GM23248 (cell line): ENCODE measurements around the gene ILF3. TPM values are rescaled to one million over a fixed set of nuclear protein-coding genes. Genes with fewer than 3 reads are reported as not detected.
"Not testable (repeated sequence)": the region's sequence is repeated elsewhere in the genome, so short reads cannot be mapped to it uniquely, and the experiment has no call there.

ENCODE experiments used
- DNase-seq: peaks from one replicate; pipeline ENCODE4 v3.0.0-alpha.2; 2015
- H2AFZ ChIP-seq: fragments of 200-600 bp; sonication (generic); 2 replicates; pipeline ENCODE4 v1.6.1; 2016; ENCODE audit warnings: antibody characterized with exemption
- H3F3A ChIP-seq: fragments of 200-600 bp; sonication (generic); 2 replicates; pipeline ENCODE4 v1.6.1; 2016; ENCODE audit warnings: mild to moderate bottlenecking, antibody characterized with exemption, mixed run types; ENCODE audit not compliant: insufficient read depth
- H3K27ac ChIP-seq: fragments of 200-600 bp; sonication (generic); 2 replicates; pipeline ENCODE4 v1.5.1; 2016; ENCODE audit warnings: mild to moderate bottlenecking
- H3K27me3 ChIP-seq: fragments of 200-600 bp; sonication (generic); replicated peaks from 2 replicates; pipeline ENCODE4 v1.6.1; 2016; ENCODE audit warnings: mild to moderate bottlenecking; ENCODE audit not compliant: insufficient read depth
- H3K36me3 ChIP-seq: fragments of 200-600 bp; sonication (generic); 2 replicates; pipeline ENCODE4 v1.6.1; 2016; ENCODE audit warnings: low read depth, mild to moderate bottlenecking
- H3K4me1 ChIP-seq: fragments of 200-600 bp; sonication (generic); 2 replicates; pipeline ENCODE4 v1.6.1; 2016; ENCODE audit warnings: mild to moderate bottlenecking; ENCODE audit not compliant: insufficient read depth
- H3K4me2 ChIP-seq: fragments of 200-600 bp; sonication (generic); one replicate; pipeline ENCODE4 v1.6.1; 2016; ENCODE audit warnings: mild to moderate bottlenecking; ENCODE audit not compliant: unreplicated experiment
- H3K4me3 ChIP-seq: fragments of 200-600 bp; sonication (generic); 2 replicates; pipeline ENCODE4 v1.5.1; 2016; ENCODE audit warnings: mild to moderate bottlenecking
- H3K79me2 ChIP-seq: fragments of 200-600 bp; sonication (generic); 2 replicates; pipeline ENCODE4 v1.6.1; 2016; ENCODE audit warnings: mild to moderate bottlenecking; ENCODE audit not compliant: insufficient read depth
- H3K9ac ChIP-seq: fragments of 200-600 bp; sonication (generic); 2 replicates; pipeline ENCODE4 v1.6.1; 2016; ENCODE audit warnings: mild to moderate bottlenecking
- H3K9me2 ChIP-seq: fragments of 200-600 bp; sonication (generic); 2 replicates; pipeline ENCODE4 v1.6.1; 2016; ENCODE audit warnings: mixed run types, mild to moderate bottlenecking, moderate library complexity; ENCODE audit not compliant: insufficient read depth
- H3K9me3 ChIP-seq: fragments of 200-600 bp; sonication (generic); one replicate; pipeline ENCODE4 v1.6.1; 2017; ENCODE audit warnings: low read depth
- H4K20me1 ChIP-seq: fragments of 200-600 bp; sonication (generic); 2 replicates; pipeline ENCODE4 v1.6.0; 2016; ENCODE audit not compliant: insufficient read depth
- EZH2 ChIP-seq: fragments of 200-600 bp; sonication (generic); IDR thresholded peaks from 2 replicates; pipeline ENCODE4 v1.6.1; 2018; ENCODE audit warnings: antibody characterized with exemption, mild to moderate bottlenecking; ENCODE audit not compliant: insufficient read depth, poor library complexity, severe bottlenecking
- EZH2phosphoT487 ChIP-seq: fragments of 200-600 bp; sonication (generic); IDR thresholded peaks from 2 replicates; pipeline ENCODE4 v1.6.1; 2018; ENCODE audit warnings: antibody characterized with exemption, moderate library complexity, mild to moderate bottlenecking, low read depth; ENCODE audit not compliant: insufficient read depth
- WGBS, 2 experiments: methylation state at CpG; one replicate each; pipeline ENCODE4 v1.1.6; 2015 to 2017; ENCODE audit warnings: low lambda C conversion rate in 2 of 2, low coverage in 1 of 2; ENCODE audit errors: missing lambda C conversion rate in 2 of 2; 5-methylcytosine and 5-hydroxymethylcytosine counted together
- in situ Hi-C: fragments of 300-500 bp; cut with MboI; formaldehyde crosslinking; loops from 2 replicates; pipeline ENCODE4 v1.15.0; 2020
- polyA plus RNA-seq: library from polyadenylated mRNA; unstranded; fragments of >200 nt; fragmentation: Nextera tagmentation; extraction: Ambion mirVana; gene quantifications from 2 replicates; pipeline ENCODE4 v1.2.1, GENCODE V29; 2016
- total RNA-seq: library from RNA; depleted of rRNA; stranded (reverse); fragments of >200 nt; shearing (Covaris generic); gene quantifications from 2 replicates; pipeline ENCODE4 v1.2.3, GENCODE V29; 2014

The ILF3 gene
- total and polyA plus RNA-seq, 2 experiments from 2014 or later = 75.5 to 80.1 TPM

- no peaks in the 10 kb centered on the region for H3K9me3 ChIP-seq
- peaks cover 100% of the 10 kb centered on the region for H3K79me2 ChIP-seq
- H3K27me3 ChIP-seq = no peaks in the 10 kb centered on the region
- peaks cover 37% of the 10 kb centered on the region; the same call in 1 of the 2 replicates for H4K20me1 ChIP-seq
- H3K9me2 ChIP-seq = no peaks in the 10 kb centered on the region
- no peak overlapping the region for H2AFZ ChIP-seq
- H3K4me3 ChIP-seq = no peak overlapping the region
- 87 to 96% methylated on average over 6 of the region's 6 CpGs for WGBS, 2 experiments
- H3K36me3 ChIP-seq = peaks cover 14% of the 10 kb centered on the region
- H3K27ac ChIP-seq = no peak overlapping the region
- H3K4me1 ChIP-seq = peaks cover 17% of the 10 kb centered on the region
- no peak overlapping the region for H3K9ac ChIP-seq
- TF ChIP-seq EZH2 (no peak), EZH2phosphoT487 (no peak)
- peaks cover 22% of the 10 kb centered on the region for H3F3A ChIP-seq
- no peak overlapping the region for H3K4me2 ChIP-seq
- in situ Hi-C loops = no loop called here
- no peak for DNase-seq
Observed at GRCh38 chr19:10667867-10668266, 13.7 kb downstream of the ILF3 start.

DNA sequence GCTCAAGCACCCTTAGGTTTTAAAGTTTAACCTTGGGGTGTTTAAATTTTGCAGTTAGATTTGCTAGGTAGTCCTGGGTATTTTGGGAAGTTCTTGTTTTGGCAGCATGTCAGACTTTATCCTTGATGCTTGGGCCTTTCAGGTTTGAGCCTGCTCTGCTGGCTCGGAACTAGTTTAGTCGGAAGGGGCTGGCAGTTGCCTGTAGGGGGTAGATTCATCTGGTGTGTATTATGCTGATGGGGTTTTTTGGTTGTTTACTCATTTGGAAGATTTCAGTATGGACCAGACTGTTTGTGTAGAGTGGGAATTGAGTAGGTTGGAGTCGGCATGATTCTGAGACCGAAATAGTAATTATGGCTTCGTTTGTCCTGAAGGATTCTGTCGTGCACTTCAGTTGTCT, 15.1 kb downstream of the ILF3 start:
- Histone ChIP-seq H3K9me2 (no peaks in the 10 kb centered on the region), H3F3A (peaks cover 10% of the 10 kb centered on the region; the same call in 1 of the 2 replicates), H3K9me3 (no peaks in the 10 kb centered on the region), H4K20me1 (peaks cover 30% of the 10 kb centered on the region; the same call in 1 of the 2 replicates), H3K4me2 (no peak overlapping the region), H3K4me3 (no peak overlapping the region), H3K36me3 (peaks cover 20% of the 10 kb centered on the region), H2AFZ (no peak overlapping the region), H3K79me2 (peaks cover 100% of the 10 kb centered on the region), H3K27me3 (no peaks in the 10 kb centered on the region), H3K9ac (no peak overlapping the region), H3K4me1 (peaks cover 9% of the 10 kb centered on the region; the same call in 1 of the 2 replicates), H3K27ac (no peak overlapping the region)
- DNase-seq = no peak
- 97 to 98% methylated on average over 6 of the region's 6 CpGs for WGBS, 2 experiments
- TF ChIP-seq EZH2 = no peak
- no peak for TF ChIP-seq EZH2phosphoT487
- in situ Hi-C loops = no loop called here

DNA sequence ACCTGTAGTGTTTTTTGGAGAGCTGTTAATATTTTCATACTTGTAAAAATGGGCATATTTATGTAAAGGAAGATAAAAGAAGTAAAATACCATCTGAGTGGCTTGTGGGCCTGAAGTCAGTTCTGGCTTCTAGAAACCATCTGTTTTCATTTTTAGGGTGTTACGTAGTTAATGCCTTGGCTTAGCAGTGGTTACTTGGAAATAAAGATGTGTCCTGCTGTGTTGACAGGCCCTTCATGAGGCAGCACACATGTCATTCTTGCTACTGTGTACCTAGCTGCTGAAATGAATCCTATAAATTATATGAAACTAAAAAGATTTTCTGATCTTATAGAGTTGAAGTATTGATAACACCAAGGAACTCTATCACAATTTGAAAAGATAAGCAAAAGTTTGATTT, 16.0 kb downstream of the ILF3 start:
- TF ChIP-seq EZH2phosphoT487 = peak; percentile 89
- no peak for TF ChIP-seq EZH2
- DNase-seq = peak; percentile 60
- H4K20me1 ChIP-seq = peaks cover 30% of the 10 kb centered on the region; the same call in 1 of the 2 replicates

GRCh38 chr19:10670876-10671804, 17.0 kb downstream of the ILF3 start:
- H2AFZ ChIP-seq = no peak overlapping the region
- peaks cover 9% of the 10 kb centered on the region; the same call in 1 of the 2 replicates for H3K4me1 ChIP-seq
- H3F3A ChIP-seq = 0 out of 2 replicates have a peak, but pooled peaks cover 10% of the 10 kb centered on the region
- no peaks in the 10 kb centered on the region for H3K9me2 ChIP-seq
- no peaks in the 10 kb centered on the region for H3K9me3 ChIP-seq
- no peak overlapping the region for H3K27ac ChIP-seq
- no peak overlapping the region for H3K4me3 ChIP-seq
- H3K4me2 ChIP-seq = no peak overlapping the region
- peaks cover 25% of the 10 kb centered on the region; the same call in 1 of the 2 replicates for H4K20me1 ChIP-seq
- no peaks in the 10 kb centered on the region for H3K27me3 ChIP-seq
- in situ Hi-C loops = no loop called here
- no peak for TF ChIP-seq EZH2phosphoT487
- TF ChIP-seq EZH2 = no peak
- DNase-seq = no peak
- WGBS, 2 experiments = 93 to 94% methylated on average over 24 of the region's 24 CpGs
- H3K79me2 ChIP-seq = peaks cover 99% of the 10 kb centered on the region
- peaks cover 20% of the 10 kb centered on the region for H3K36me3 ChIP-seq
- no peak overlapping the region for H3K9ac ChIP-seq

More for the DNA sequence above, 16.0 kb downstream of the ILF3 start:
- 48 to 50% methylated on average over 1 of the region's 1 CpG for WGBS, 2 experiments
- Histone ChIP-seq H3K4me2 (no peak overlapping the region), H3K9ac (no peak overlapping the region), H3K27ac (no peak overlapping the region), H3K4me1 (peaks cover 9% of the 10 kb centered on the region; the same call in 1 of the 2 replicates), H3K9me3 (no peaks in the 10 kb centered on the region), H3K79me2 (peaks cover 100% of the 10 kb centered on the region), H3K36me3 (peaks cover 20% of the 10 kb centered on the region), H3K27me3 (no peaks in the 10 kb centered on the region), H3F3A (peaks cover 10% of the 10 kb centered on the region; the same call in 1 of the 2 replicates), H3K4me3 (no peak overlapping the region), H2AFZ (no peak overlapping the region), H3K9me2 (no peaks in the 10 kb centered on the region)
- in situ Hi-C loops = no loop called here

GRCh38 chr19:10671922-10672321, 17.8 kb downstream of the ILF3 start:
- peaks cover 25% of the 10 kb centered on the region; the same call in 1 of the 2 replicates for H4K20me1 ChIP-seq
- 92 to 93% methylated on average over 3 of the region's 3 CpGs for WGBS, 2 experiments
- in situ Hi-C loops, H3K4me3 ChIP-seq, H3K9me3 ChIP-seq, H3K9ac ChIP-seq, H3K27ac ChIP-seq, H3K27me3 ChIP-seq, H3K4me1 ChIP-seq, H3F3A ChIP-seq, H3K4me2 ChIP-seq, H2AFZ ChIP-seq, H3K9me2 ChIP-seq, DNase-seq: not testable (repeated sequence)
- H3K36me3 ChIP-seq = peaks cover 21% of the 10 kb centered on the region
- peaks cover 99% of the 10 kb centered on the region for H3K79me2 ChIP-seq

GRCh38 chr19:10675214-10675613, 21.1 kb downstream of the ILF3 start:
- H3K27me3 ChIP-seq, H2AFZ ChIP-seq, H4K20me1 ChIP-seq, H3K9me3 ChIP-seq, H3K9me2 ChIP-seq, DNase-seq, H3K9ac ChIP-seq, H3K4me2 ChIP-seq, H3K4me1 ChIP-seq, in situ Hi-C loops, H3K27ac ChIP-seq, H3F3A ChIP-seq, H3K4me3 ChIP-seq: not testable (repeated sequence)
- 75 to 81% methylated on average over 8 of the region's 8 CpGs for WGBS, 2 experiments
- peaks cover 99% of the 10 kb centered on the region for H3K79me2 ChIP-seq
- H3K36me3 ChIP-seq = peaks cover 53% of the 10 kb centered on the region
